LNCaP clone FGC (cell line): ENCODE measurements around the gene TAGLN.
"Not testable (repeated sequence)": the region's sequence is repeated elsewhere in the genome, so short reads cannot be mapped to it uniquely, and the experiment has no call there.

Source experiments
- DNase-seq: peaks from one replicate; pipeline ENCODE4 v3.0.0-alpha.2; 2011; ENCODE audit warnings: low read depth
- H3K4me3 ChIP-seq: 2 replicates; pipeline ENCODE4 v1.5.1; 2011; ENCODE audit warnings: mild to moderate bottlenecking, low read depth, low read length, control low read depth
- TF ChIP-seq, protein P1 (sequence below): IDR thresholded peaks from 2 replicates; pipeline ENCODE4 v1.5.1; 2012; ENCODE audit warnings: mild to moderate bottlenecking; ENCODE audit not compliant: control insufficient read depth, insufficient read depth; ENCODE audit errors: extremely low read depth

The TAGLN gene

GRCh38 chr11:117180661-117181585 is 18.2 kb upstream of the TAGLN start:
- DNase-seq: no peak
- H3K4me3 ChIP-seq: no peak overlapping the region
- TF ChIP-seq, protein P1, sequence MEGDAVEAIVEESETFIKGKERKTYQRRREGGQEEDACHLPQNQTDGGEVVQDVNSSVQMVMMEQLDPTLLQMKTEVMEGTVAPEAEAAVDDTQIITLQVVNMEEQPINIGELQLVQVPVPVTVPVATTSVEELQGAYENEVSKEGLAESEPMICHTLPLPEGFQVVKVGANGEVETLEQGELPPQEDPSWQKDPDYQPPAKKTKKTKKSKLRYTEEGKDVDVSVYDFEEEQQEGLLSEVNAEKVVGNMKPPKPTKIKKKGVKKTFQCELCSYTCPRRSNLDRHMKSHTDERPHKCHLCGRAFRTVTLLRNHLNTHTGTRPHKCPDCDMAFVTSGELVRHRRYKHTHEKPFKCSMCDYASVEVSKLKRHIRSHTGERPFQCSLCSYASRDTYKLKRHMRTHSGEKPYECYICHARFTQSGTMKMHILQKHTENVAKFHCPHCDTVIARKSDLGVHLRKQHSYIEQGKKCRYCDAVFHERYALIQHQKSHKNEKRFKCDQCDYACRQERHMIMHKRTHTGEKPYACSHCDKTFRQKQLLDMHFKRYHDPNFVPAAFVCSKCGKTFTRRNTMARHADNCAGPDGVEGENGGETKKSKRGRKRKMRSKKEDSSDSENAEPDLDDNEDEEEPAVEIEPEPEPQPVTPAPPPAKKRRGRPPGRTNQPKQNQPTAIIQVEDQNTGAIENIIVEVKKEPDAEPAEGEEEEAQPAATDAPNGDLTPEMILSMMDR: peak; percentile 28; the same call in 1 of the 2 replicates

GRCh38 chr11:117181586-117182550 is 17.3 kb upstream of the TAGLN start:
- TF ChIP-seq, protein P1: no peak
- no peak for DNase-seq
- no peak overlapping the region for H3K4me3 ChIP-seq

DNA sequence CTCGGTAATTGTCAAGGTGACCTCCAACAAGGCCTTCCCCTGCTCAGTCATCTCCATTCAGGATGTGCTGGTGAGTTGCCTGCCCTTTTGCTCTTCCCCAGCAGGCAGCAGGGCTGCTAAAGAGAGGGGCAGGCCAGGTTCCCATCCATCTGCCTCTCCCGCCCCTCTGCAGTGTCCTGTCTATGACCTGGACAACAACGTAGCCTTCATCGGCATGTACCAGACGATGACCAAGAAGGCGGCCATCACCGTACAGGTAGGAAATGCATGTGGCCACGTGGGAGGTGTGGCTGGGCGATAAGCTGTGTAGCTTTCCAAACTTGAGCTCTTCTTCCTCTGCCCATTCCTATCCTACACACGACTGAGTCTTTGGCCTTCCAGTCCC is 16.6 kb upstream of the TAGLN start:
- no peak for DNase-seq
- TF ChIP-seq, protein P1: no peak
- H3K4me3 ChIP-seq: no peak overlapping the region

DNA sequence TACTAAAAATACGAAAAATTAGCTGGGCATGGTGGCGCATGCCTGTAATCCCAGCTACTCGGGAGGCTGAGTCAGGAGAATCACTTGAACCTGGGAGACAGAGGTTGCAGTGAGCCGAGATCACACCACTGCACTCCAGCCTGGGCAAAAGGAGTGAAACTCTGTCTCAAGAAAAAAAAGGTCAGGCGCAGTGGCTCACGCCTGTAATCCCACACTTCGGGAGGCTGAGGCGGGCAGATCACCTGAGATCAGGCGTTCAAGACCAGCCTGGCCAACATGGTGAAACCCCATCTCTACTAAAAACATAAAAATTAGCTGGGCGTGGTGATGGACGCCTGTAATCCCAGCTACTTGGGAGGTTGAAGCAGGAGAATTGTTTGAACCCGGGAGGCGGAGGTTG is 16.0 kb upstream of the TAGLN start:
- not testable (repeated sequence) for DNase-seq, H3K4me3 ChIP-seq

GRCh38 chr11:117183724-117184349 is 15.3 kb upstream of the TAGLN start:
- H3K4me3 ChIP-seq: no peak overlapping the region
- TF ChIP-seq, protein P1: no peak
- peak; percentile 91 for DNase-seq

DNA sequence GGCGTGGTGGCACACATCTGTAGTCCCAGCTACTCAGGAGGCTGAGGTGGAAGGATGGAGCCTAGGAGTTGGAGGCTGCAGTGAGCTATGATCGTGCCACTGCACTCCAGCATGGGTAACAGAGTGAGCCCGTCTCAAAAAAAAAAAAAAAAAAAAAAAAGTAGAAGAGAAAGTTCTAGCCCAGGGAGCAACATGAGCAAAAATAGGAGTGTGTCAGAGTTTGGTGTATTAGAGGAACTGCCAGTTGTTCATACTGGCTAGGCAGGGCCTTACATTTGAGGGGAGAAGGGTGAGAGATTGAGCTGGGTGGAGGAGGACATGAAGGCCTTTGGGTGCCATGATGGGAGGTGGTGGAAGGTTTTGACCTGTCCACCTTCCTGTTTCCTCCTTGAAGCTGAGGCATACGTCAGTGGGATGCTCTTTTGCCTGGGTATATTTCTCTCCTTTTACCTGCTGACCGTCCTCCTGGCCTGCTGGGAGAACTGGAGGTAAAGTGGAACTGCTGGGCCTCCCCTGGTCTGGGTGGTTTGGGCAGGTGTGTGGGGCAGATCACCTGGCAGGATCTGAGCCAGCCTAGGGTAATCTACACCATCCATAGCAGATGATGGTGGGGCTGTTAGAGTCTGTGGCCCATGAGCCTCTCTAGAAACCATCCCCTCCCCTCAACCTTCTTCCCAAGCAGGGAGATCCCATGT is 13.3 kb upstream of the TAGLN start:
- TF ChIP-seq, protein P1: no peak
- H3K4me3 ChIP-seq: no peak overlapping the region
- DNase-seq: no peak
